GM21723 (cell line): ENCODE results near the gene LTBP1.

Experiments
- ATAC-seq: cut with Tn5 transposase; IDR thresholded peaks from one replicate; pipeline ENCODE4 v1.9.1; 2021; ENCODE audit warnings: mild to moderate bottlenecking, moderate library complexity; ENCODE audit not compliant: unreplicated experiment

The LTBP1 gene

DNA sequence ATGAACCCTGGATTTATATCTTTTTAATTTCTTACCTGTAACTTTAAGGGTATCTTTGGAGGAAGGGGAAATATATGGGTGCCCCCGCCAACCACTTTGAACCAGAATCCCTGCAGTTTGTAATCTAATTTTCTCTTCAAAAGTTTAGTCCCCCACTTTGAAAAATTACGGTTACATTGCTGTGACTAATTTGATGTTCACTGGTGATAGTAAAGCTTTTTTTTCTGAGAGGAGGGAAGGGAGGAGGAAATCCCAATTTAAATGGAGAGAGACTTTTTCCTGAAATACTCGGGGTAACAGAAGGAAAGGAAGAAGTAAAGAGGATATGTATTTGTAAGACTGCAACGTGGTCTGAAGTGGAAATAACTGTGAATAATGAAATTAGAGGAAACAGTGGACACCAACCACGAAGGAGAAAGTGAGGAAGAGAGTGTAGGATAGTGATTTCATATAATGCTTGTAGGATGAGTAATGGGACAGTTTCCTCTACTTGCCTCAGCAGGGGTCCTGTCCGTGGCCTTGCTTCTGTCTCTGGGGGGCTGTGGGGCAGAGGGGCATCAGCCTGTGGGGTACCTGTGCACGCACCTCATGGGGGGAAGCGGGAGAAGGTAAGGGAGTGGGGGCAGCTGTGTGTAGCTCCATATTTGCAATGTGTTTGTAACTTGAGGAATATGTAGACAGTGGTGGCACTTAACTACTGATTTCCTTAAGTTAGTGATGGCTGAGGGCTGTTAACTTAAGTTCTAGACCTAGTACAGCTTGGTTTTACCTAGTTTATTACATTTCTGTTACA, 161.1 kb downstream of the LTBP1 start:
- ATAC-seq = no peak

DNA sequence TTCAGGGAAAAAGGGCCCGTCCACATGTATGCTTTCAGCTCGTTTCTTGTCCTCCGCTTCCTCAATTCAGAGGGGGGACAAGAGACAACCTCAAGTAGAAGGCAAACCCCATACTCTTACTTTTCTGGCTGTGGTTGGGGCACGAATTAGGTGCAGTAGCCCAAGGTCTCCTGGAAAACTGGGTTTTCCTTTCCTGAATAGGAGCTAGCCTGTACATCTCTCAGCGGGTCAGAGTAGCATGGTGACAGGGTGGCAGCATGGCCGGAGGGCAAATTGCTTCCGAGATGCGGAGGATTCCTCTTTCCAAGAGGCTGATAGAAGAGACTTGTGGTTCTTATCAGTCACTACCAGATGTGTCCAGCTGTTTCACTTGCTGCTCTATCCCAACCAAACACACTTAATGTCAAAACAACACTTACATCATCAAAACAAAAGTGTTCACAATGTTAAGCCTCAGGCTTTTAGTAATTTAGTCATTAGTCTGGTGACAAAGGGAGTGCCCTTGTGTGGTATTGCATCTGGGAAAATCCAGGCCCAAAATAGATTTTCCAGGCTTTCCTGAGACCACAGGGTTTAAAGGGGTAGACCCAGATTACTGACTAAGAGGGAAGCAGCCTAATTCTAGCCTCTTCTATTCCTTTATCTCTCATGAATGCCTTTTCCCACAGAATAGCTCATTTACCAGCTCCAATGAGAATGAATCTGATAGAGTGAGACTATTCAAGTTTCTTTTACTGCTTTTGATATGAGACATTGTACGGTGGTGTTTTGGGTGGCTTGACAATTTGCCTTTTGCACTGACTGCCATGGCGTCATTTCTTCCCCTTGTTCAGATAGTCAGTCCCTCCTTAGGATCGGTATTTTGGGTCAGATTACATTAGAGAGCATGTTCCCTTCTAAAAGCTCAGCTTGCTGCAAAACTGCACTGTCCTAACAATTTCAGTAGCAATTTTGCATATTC, 162.0 kb downstream of the LTBP1 start:
- ATAC-seq = no peak

DNA sequence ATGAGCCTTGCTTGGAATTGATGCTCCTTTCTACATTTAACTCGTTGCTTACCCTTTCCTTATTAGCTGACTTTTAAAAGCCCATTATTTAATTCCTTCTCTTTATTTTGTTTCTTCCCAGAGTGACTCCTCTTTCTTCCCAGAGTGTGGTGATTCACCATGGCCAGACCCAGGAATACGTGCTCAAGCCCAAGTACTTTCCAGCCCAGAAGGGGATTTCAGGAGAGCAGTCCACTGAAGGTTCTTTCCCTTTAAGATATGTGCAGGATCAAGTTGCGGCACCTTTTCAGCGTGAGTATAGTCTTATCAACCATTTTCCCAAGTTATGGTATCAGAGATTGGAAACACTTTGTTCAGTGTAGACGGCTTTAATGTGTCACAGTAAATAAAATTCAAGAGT, 163.7 kb downstream of the LTBP1 start:
- no peak for ATAC-seq

DNA sequence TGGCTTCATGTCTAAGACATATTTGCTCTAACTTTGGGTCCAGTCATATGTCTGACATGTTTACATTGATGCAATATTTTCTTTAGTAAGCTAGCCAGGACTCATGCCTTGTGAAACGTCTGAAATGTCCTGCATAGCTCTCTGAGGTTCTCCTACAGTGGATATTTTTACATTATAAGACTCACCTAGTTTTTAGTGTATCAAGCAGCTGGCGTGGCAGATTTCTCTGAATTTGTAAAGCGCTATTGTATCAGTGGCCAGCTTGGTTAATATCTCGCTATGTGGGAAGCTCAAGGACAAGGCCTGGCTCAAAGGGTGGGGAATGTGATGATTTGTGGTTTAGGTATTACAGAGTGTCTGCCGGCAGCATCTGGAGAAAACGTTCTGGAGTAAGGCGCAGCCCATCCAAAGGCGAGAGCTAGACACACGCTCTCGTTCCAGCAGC, 164.3 kb downstream of the LTBP1 start:
- no peak for ATAC-seq

DNA sequence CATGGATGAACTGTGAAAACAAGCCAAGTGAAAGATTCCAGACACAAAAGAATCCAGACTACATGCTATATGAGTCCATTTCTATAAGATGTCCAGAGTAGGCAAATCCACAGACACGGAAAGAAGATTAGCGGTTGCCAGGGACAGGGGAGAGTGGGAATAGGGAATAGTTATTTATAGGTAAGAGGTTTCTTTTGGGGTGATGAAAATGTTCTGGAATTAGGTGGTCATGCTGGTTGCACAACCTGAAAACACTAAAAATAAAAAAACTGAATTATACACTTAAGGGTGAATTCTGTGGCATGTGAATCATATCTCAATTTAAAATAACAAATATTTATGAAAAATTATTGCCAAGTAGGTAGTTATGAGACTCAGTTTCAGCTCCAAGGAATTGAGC, 168.4 kb downstream of the LTBP1 start:
- ATAC-seq = no peak

DNA sequence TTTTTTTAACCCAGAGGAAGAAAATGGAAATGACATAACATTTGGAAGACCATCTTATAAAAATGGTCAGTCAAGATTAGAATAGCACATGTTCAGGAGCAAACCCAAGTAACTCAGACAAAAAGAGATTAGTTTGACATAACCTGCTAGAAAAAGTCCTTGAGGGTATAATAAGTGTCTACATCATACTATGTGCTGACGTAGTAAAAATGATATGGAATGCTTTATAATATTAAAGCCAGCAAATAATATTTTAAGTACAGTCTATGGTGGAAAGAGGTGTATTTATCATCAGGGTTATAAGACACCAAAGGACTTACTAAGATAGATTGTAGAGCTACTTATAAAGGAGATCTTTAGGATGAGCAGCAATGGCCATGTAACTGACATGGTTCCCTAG, 169.0 kb downstream of the LTBP1 start:
- ATAC-seq = no peak

DNA sequence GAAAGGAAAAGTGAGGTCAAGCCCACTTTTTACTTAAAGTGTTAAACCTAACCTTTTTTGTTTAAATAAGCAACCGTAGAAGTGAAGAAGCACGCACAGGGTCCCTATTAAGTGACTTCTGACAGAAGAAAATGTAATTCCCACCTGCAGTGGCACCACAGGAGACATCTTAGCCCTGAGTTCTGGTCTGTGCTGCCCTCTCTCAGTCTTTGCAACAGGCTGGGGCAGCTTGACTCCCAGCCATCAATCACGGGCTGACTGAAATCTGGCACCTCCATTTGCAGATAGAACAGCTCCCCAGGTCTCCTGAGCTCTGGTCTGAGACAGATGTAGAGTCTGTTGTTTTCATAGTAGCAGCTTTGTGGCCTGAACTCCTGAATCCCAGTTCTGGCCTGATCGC, 170.0 kb downstream of the LTBP1 start:
- ATAC-seq = no peak

DNA sequence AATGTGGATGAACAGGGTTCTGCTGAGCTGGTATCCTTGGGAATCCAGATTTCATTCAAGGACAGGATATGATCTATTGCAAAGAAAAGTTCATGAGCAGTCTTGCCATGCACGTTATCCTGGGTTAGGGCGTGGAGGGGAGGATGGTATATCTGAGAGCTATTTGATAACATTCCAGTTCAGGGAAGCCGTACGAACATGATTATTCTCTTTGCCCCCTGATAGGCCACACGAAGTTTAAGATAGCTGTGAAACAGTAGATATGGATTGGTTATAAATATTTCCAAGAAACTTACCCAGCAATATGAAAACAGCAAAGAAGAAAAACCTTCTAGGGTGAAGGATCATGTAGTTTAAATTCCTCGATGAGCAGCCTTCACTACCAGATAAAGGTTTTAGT, 171.9 kb downstream of the LTBP1 start:
- no peak for ATAC-seq

DNA sequence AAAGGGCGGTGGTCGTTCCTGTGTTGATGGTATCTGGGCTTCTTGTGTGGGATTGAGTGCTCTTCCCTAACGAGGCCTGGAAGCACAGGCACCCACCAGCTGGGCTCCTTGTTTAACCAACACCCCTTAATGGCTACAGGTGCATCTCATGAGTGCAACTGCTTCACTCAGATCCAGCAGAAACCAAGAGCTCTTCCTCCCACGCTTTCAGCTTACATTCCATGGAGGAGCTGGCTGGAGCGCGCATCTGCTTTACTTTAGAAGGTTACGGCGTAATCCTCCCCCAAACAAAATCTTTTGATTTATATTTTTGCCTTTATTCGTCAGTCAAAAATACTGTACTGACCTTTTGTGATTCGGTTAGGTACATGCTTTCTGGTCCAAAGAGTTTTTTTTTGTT, 174.7 kb downstream of the LTBP1 start:
- no peak for ATAC-seq

DNA sequence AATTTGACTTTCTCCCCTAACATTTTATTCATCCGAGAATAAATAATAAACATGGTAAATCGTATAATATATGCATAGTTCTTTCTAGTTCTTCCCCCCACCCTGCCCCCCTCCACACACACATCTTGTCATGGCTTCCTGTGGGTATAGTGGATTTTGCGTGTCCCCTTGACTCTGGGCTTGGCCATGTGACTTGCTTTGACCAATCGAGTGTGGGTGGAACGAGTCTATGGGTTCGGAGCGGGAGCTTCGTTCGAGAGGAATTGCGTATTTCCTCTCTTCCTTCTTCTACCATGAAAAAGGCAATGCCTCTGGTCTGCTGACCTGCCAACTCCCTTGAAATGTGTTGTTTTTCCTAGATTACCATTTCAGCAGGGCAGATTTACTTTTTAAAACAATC, 175.2 kb downstream of the LTBP1 start:
- ATAC-seq = no peak

DNA sequence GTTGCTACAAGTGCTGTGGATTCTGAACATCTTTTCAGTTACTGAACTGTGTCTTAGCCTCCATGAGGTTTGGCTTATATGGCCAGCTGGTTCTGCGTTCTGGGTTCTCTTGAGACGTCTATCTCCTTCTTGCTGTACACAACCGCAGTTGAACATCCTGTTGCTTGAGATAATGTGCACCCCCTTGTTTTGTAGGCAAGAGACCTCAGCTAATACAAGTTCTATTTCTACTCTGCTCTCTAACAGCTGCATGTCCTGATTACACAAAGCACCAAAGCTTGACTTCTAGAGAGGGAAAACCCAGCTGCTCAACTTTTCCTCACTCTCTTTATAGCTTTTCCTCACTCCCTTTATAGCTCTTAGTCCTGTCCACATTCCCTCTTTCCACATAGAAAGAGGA, 176.0 kb downstream of the LTBP1 start:
- ATAC-seq = no peak

DNA sequence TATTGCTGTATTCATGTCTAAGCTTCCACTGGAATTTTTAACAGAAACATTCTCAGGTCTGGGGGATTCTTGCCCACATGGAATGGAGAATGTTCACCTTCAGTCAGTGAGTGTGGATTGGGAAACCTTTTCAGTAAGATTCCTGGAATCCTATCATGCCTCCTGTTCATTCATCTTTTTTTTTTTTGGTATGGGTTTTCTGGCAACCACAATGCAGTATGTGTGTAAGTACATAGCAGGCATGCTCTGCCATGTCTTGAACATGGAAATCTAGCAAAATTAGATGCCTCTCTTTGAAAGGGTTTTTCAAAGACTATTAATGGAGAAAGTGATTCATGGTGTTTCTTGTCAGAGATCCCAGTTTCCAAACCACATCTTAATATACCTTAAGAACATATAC, 176.5 kb downstream of the LTBP1 start:
- ATAC-seq = no peak

DNA sequence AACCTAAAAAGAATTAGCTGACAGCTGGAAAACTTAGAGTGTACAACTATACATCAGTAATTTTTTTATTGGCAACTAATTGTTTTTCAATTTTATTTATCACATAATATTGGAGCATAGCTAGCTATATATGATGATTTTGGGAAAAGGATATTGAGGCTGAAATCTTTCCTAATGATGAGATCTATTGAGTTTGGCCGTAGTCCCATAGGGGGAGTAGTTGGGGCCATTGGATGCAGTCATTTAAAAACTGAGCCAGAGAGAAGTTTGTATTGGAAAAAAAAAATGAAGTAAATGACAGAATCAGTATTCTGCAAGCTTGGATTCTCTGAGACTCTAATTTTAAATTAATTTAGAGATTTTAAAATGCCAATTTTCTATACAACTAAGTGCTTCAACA, 179.8 kb downstream of the LTBP1 start:
- no peak for ATAC-seq

DNA sequence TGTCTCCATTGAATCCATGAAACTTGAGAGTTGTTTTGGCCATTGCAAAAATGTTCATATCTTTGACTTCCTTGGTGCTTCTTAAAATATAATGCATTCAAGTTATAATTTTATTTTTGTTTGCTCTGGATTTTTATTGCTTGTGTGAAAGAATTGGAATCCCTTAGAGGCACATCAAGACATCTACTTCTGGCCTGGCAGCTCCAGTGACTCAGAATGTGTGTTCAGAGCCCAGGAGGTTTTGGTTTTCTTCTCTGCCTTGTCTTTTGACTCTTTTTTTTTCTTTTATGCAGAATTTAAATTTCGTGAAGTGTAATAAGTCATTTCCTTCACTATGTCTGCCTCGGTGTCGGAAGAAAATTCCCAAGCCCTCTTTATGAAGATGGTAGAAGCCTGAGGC, 180.2 kb downstream of the LTBP1 start:
- no peak for ATAC-seq

DNA sequence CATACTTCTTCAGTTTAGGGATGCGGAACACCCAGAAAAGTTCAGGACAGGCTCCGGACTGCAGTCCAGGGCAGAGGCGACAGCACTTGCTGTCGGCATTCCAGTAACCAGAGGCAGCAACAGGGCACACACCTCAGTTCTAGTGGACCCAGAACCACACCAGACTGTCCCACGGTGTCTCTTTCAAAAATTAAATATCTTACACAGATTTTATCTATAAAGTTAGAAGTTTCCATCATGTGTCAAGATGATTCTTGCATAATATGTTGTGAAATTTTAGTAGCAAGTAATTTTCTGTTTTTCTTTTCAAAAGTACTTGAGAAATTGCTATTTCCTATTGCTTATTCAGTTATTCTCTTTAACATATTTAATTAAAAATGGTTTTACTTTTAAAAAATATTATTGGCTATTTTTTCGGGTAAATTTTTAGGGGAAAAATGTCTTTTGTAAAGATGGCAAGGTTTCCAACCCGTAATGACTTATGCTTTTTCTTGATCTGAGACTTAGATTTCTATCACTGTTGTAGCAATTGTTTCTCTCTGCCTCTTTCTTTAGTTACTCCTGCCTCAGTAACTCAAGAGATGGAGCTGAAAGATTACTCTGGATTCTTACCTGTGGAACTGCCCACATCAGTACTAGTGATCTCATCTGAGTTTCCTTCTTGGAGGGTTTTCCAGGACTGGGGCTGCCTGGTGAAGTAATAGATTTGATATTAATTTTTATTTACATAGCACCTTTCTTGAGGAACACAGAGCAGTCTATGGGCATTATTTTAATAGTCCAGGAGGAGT, 182.7 kb downstream of the LTBP1 start:
- ATAC-seq = no peak

DNA sequence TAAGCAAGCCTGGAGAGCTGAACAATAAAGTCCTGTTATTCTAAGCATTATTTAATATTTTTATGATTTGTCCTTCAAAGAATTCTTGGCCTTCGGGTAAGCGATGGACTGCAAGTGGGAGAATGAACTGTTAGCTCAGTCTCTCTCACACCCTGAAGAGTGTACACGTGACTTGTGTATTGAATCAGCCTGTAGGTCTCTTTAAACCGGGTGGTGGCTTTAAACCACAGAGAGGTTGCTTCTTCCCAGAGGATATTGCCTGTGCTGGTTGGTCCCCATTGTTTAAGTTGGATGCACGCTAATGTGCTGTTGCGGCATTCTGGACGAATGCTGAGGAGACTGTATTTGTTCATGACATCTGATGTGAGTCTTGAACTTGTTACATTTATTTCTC, 183.3 kb downstream of the LTBP1 start:
- ATAC-seq = no peak

DNA sequence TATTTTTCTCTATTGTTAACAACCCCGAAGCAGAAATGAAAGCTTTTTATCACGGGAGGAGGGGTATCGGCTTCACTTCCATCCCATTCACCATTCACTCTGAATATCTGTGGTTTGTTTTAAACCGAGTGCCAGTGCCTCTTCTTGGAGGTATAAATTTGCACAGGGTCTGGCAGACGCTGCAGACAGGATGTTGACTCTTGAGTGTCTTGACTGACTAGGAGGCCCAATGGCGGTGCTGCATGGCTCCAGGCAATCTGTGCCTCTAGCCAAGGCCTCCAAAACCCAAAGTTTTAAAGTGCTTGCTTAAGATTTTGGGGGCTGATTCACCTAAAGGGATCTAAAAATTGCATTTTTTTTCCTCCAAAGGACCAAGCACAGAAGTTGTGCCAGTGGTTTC, 183.8 kb downstream of the LTBP1 start:
- no peak for ATAC-seq

DNA sequence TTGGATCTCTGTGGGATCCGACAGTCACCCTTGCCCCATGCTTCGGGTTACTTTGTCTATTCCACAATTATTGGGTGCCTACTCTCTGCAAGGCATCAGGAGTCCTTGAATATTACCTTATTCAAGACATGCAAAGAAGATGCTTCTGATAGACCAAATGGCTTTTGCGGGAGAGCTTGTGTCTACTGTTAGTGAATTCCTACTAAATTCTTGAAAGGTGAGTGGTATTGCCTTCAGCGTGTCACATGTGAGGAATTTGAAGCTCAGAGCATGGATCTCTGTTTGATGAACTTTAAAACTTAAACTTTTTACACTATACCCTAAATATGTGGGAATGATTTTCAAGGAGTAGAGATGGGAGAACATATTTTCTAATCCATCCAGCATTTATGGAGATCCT, 184.4 kb downstream of the LTBP1 start:
- no peak for ATAC-seq

DNA sequence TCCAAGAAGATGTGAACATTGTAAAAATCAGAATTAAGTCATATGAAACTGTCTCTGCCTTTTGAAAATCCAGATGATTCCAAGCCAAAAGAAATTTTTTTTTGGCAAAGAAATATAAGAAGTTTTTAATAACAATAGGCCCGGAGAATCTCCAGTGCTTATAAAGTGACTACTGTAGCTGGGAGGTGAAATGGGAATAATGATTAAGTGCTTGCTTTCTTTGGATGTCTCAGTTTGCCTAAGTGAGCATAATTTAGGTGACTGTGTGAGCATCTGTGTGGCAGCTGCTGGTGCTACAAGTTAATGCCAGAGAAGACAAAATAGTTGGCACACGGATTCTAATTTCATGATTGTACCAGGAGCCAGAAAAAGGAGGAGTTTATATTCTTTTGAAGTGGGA, 185.0 kb downstream of the LTBP1 start:
- ATAC-seq = no peak

DNA sequence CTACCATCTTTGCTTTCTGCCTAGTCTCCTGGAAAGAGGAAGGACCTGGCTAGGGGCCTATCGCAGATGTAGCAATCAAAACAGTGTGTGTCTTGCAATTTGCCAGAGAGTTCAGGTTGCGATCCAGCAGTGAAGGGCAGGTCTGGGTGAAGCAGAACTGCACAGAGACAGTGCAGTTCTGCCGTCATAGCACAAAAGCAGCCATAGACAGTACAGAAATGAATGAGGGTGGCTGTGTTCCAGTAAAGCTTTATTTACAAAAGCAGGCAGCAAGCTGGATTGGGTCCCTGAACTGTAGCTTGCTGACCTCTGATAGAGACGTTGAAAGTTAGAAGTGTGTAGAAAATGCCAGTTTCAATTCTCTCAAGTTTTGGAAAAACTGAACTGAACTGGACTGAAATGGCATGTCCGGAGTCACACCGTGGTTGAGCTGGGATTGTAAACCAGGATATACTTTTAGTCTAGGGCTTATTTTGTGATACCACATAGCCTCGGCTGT, 186.8 kb downstream of the LTBP1 start:
- ATAC-seq = no peak
